K562 (cell line): ENCODE data around the gene MAST1. TPM values are rescaled to one million over a fixed set of nuclear protein-coding genes. Genes with fewer than 3 reads are reported as not detected.

Experiments used
- CHD1 ChIP-seq: fragments of 200-600 bp; sonication (generic); IDR thresholded peaks from one replicate; pipeline ENCODE4 v1.6.1; 2012; ENCODE audit warnings: mild to moderate bottlenecking, moderate library complexity, low read length, inconsistent platforms
- CREM ChIP-seq: IDR thresholded peaks from 2 replicates; pipeline ENCODE4 v1.6.1; 2014; ENCODE audit warnings: antibody characterized with exemption, low read depth
- CTBP1 ChIP-seq: fragments of 450-650 bp; IDR thresholded peaks from 2 replicates; pipeline ENCODE4 v1.6.1; 2016; ENCODE audit warnings: borderline replicate concordance
- GABPB2 ChIP-seq: fragments of 250-450 bp; sonication (Bioruptor Pico); conservative IDR thresholded peaks from 2 replicates; pipeline ENCODE4 v1.5.1; 2021; ENCODE audit warnings: mild to moderate bottlenecking
- GATA2 ChIP-seq: sonication (generic); formaldehyde crosslinking; IDR thresholded peaks from 2 replicates; pipeline ENCODE4 v1.4.0; 2020; ENCODE audit warnings: mild to moderate bottlenecking, missing genetic modification reagents
- NONO ChIP-seq, 2 experiments: fragments of 200-400 bp in 1 of 2; fragments of 450-650 bp in 1 of 2; formaldehyde crosslinking in 1 of 2; IDR thresholded peaks; 2 replicates each; pipeline ENCODE4 v1.6.1; 2017; ENCODE audit warnings: low read depth in 2 of 2, mild to moderate bottlenecking in 2 of 2, moderate library complexity in 2 of 2, low read length in 1 of 2
- PML ChIP-seq: IDR thresholded peaks from 2 replicates; pipeline ENCODE4 v1.6.1; 2012; ENCODE audit warnings: low read length, inconsistent platforms
- POLR2AphosphoS5 ChIP-seq: IDR thresholded peaks from 2 replicates; pipeline ENCODE4 v1.6.1; 2011; ENCODE audit warnings: mild to moderate bottlenecking, low read depth, low read length, moderate library complexity; ENCODE audit not compliant: control insufficient read depth, insufficient read depth
- SMAD3 ChIP-seq: fragments of 450-650 bp; formaldehyde crosslinking; conservative IDR thresholded peaks from 2 replicates; pipeline ENCODE4 v1.4.0; 2020; ENCODE audit warnings: mild to moderate bottlenecking
- SOX6 ChIP-seq: fragments of 450-650 bp; IDR thresholded peaks from 2 replicates; pipeline ENCODE4 v1.6.1; 2014; ENCODE audit warnings: mild to moderate bottlenecking
- TAL1 ChIP-seq: fragments of 450-650 bp; IDR thresholded peaks from 2 replicates; pipeline ENCODE4 v1.6.1; 2016; ENCODE audit warnings: mild to moderate bottlenecking
- TBP ChIP-seq: optimal IDR thresholded peaks from 2 replicates; pipeline ENCODE3; 2011; ENCODE audit warnings: low read depth, low read length, improper control_type of control experiment
- YY1 ChIP-seq, 3 experiments: IDR thresholded peaks; 2 replicates each; pipeline ENCODE4 v1.6.1; 2011; ENCODE audit warnings: low read length in 2 of 3, mild to moderate bottlenecking in 2 of 3, moderate library complexity in 2 of 3, borderline replicate concordance in 1 of 3, control low read depth in 1 of 3, low read depth in 1 of 3; ENCODE audit not compliant: insufficient read depth in 3 of 3, insufficient replicate concordance in 2 of 3, control insufficient read depth in 1 of 3, insufficient read length in 1 of 3; ENCODE audit errors: extremely low read depth in 1 of 3
- ZNF431 ChIP-seq: sonication (generic); formaldehyde crosslinking; IDR thresholded peaks from 2 replicates; pipeline ENCODE4 v1.8.0; 2022; ENCODE audit warnings: mild to moderate bottlenecking, missing genetic modification reagents
- ZSCAN32 ChIP-seq: fragments of 450-650 bp; formaldehyde crosslinking; IDR thresholded peaks from 2 replicates; pipeline ENCODE4 v1.4.0; 2020; ENCODE audit warnings: mild to moderate bottlenecking, moderate library complexity
- polyA plus RNA-seq, 8 experiments: library from polyadenylated mRNA; depleted of rRNA in 4 of 8; stranded (reverse) in 5 of 8; unstranded in 3 of 8; fragments of >200 nt; fragmentation: Nextera tagmentation in 2 of 8; fragmentation: Illumina TruSeq in 1 of 8; extraction: Ambion mirVana in 2 of 8; extraction: Trizol in 1 of 8; gene quantifications; 2 replicates each; pipeline versions ENCODE4 v1.2.1 to v1.2.3, GENCODE V29; 2011 to 2014; ENCODE audit warnings: inconsistent platforms in 1 of 8, missing spikeins in 1 of 8
- total RNA-seq, 7 experiments: library from RNA; depleted of rRNA in 6 of 7; stranded (reverse); fragments of >200 nt in 6 of 7; fragmentation: Illumina TruSeq in 2 of 7; extraction: Trizol in 2 of 7; gene quantifications; 2 replicates each; pipeline versions ENCODE4 v1.2.1 to v1.2.3, GENCODE V29; 2011 to 2021; ENCODE audit warnings: low replicate concordance in 1 of 7
- TF ChIP-seq, protein P1 (sequence below), 2 experiments: fragments of 200-800 bp in 1 of 2; sonication (Bioruptor generic) in 1 of 2; sonication (generic) in 1 of 2; formaldehyde crosslinking in 1 of 2; IDR thresholded peaks in 1 of 2; conservative IDR thresholded peaks in 1 of 2; 2 replicates each; pipeline versions ENCODE4 v1.5.0 to v1.6.1; 2016 to 2020; ENCODE audit warnings: missing compliant biosample characterization in 1 of 2, missing genetic modification characterization in 1 of 2, missing genetic modification reagents in 1 of 2
- TF ChIP-seq, protein P2 (sequence below): fragments of 250-450 bp; sonication (Bioruptor Pico); IDR thresholded peaks from 2 replicates; pipeline ENCODE4 v1.5.0; 2020; ENCODE audit warnings: mild to moderate bottlenecking
- TF ChIP-seq, protein P3 (sequence below), 2 experiments: IDR thresholded peaks; 2 replicates each; pipeline ENCODE4 v1.6.1; 2012; ENCODE audit warnings: improper control_type of control experiment in 2 of 2, low read depth in 2 of 2, low read length in 2 of 2, borderline replicate concordance in 1 of 2

The MAST1 gene
- total and polyA plus RNA-seq, 9 of the 15 experiments (the other 6 are each of a cell fraction or from before 2014, with no cell fraction given), result 0.48 to 10.3 (median 3.9) TPM

DNA sequence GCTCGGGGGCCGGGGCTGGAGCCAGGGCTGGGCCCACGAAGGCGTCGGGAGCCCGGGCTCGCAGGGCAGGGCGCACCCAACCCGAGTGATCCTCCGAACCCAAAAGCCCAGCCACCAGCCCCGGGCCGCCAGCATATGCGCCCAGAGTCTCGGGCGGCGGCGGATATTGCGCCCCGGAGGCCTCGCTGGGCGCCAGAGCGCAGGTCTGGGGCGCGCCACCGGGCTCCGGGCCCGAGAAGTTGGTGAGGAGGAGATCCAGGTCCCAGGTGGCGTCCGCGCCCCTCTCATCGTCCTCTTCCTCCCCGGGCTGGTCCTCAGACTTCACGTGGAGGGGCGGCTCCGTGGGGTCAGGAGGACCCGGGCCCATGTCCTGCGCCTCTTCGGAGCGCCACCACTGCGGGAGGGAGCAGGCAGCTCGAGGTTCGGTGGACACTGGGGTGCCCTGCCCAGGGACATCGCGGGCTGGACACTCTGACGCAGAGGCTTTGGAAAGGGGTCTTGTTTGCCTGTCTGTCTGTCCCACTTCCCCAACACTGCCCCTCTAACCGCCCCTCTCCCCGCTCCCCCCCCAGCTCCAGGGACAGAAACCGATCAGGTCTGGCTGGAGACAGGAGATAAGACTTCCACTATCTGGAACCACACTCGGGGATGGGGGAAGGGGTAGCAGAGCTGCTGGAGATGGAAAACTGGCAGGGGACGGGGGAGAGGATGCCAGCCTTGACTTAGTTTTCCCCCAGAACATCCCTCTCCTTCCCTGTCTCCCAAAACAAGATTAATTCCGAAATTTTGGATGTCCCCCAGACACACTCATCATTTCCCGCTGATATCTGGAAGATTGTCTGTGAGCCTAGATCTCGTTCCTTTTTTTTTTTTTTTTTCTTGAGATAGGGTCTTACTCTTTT, 47.7 kb downstream of the MAST1 start (continued):
- TF ChIP-seq POLR2AphosphoS5, result peak; percentile 94
- no peak for TF ChIP-seq YY1 (IDR thresholded peaks at IDR 0.05; ENCODE audit: borderline replicate concordance in 1 of 3, control insufficient read depth in 1 of 3, extremely low read depth in 1 of 3, insufficient read depth in 3 of 3, insufficient read length in 1 of 3, insufficient replicate concordance in 2 of 3, low read depth in 1 of 3, low read length in 2 of 3)
- no peak for TF ChIP-seq ZSCAN32
- peak; percentile 84 for TF ChIP-seq GATA2
- TF ChIP-seq, protein P1, sequence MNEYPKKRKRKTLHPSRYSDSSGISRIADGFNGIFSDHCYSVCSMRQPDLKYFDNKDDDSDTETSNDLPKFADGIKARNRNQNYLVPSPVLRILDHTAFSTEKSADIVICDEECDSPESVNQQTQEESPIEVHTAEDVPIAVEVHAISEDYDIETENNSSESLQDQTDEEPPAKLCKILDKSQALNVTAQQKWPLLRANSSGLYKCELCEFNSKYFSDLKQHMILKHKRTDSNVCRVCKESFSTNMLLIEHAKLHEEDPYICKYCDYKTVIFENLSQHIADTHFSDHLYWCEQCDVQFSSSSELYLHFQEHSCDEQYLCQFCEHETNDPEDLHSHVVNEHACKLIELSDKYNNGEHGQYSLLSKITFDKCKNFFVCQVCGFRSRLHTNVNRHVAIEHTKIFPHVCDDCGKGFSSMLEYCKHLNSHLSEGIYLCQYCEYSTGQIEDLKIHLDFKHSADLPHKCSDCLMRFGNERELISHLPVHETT (CRISPR knock-in tag; conservative IDR thresholded peaks at IDR 0.05 in 1 of 2, IDR thresholded peaks at IDR 0.05 in 1 of 2), result no peak; a peak in 1 of 4 replicates
- peak; percentile 92 for TF ChIP-seq TAL1
- no peak for TF ChIP-seq SMAD3 (CRISPR knock-in tag)
- TF ChIP-seq CHD1, result peak; percentile 96
- no peak for TF ChIP-seq GABPB2 (CRISPR knock-in tag)
- TF ChIP-seq SOX6, result peak; percentile 46; the same call in 1 of the 2 replicates
- TF ChIP-seq CTBP1, result no peak
- TF ChIP-seq, protein P2, sequence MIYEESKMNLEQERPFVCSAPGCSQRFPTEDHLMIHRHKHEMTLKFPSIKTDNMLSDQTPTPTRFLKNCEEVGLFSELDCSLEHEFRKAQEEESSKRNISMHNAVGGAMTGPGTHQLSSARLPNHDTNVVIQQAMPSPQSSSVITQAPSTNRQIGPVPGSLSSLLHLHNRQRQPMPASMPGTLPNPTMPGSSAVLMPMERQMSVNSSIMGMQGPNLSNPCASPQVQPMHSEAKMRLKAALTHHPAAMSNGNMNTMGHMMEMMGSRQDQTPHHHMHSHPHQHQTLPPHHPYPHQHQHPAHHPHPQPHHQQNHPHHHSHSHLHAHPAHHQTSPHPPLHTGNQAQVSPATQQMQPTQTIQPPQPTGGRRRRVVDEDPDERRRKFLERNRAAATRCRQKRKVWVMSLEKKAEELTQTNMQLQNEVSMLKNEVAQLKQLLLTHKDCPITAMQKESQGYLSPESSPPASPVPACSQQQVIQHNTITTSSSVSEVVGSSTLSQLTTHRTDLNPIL (CRISPR knock-in tag), result no peak
- TF ChIP-seq, protein P3, sequence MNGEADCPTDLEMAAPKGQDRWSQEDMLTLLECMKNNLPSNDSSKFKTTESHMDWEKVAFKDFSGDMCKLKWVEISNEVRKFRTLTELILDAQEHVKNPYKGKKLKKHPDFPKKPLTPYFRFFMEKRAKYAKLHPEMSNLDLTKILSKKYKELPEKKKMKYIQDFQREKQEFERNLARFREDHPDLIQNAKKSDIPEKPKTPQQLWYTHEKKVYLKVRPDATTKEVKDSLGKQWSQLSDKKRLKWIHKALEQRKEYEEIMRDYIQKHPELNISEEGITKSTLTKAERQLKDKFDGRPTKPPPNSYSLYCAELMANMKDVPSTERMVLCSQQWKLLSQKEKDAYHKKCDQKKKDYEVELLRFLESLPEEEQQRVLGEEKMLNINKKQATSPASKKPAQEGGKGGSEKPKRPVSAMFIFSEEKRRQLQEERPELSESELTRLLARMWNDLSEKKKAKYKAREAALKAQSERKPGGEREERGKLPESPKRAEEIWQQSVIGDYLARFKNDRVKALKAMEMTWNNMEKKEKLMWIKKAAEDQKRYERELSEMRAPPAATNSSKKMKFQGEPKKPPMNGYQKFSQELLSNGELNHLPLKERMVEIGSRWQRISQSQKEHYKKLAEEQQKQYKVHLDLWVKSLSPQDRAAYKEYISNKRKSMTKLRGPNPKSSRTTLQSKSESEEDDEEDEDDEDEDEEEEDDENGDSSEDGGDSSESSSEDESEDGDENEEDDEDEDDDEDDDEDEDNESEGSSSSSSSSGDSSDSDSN (IDR thresholded peaks at IDR 0.05; ENCODE audit: borderline replicate concordance in 1 of 2, low read depth in 2 of 2, low read length in 2 of 2), result peak; percentile 46 to 81; a peak in 2 of 4 replicates
- TF ChIP-seq CREM, result peak; percentile 56
- TF ChIP-seq NONO (IDR thresholded peaks at IDR 0.05; ENCODE audit: low read depth in 2 of 2, low read length in 1 of 2), result peak in 1 of 2 experiments; percentile 13; a peak in 1 of 4 replicates
- TF ChIP-seq TBP, result peak; percentile 25
- peak; percentile 84 for TF ChIP-seq PML
- TF ChIP-seq ZNF431, result no peak
